IPS DF 6.9 (cell line): ENCODE results near the gene COG5.

ENCODE experiments used
- DNase-seq: peaks from one replicate; pipeline ENCODE4 v3.0.0-alpha.2; 2013; ENCODE audit warnings: low read depth, low spot score
- H3K27ac ChIP-seq: one replicate; pipeline ENCODE4 v1.5.1; 2013; ENCODE audit warnings: low read length, control low read depth
- H3K27me3 ChIP-seq: 2 replicates; pipeline ENCODE4 v1.6.1; 2013; ENCODE audit warnings: mild to moderate bottlenecking, low read length; ENCODE audit not compliant: control insufficient read depth, insufficient read depth
- H3K36me3 ChIP-seq: 2 replicates; pipeline ENCODE4 v1.6.1; 2013; ENCODE audit warnings: low read length; ENCODE audit not compliant: control insufficient read depth, insufficient read depth
- H3K4me1 ChIP-seq: 2 replicates; pipeline ENCODE4 v1.6.1; 2013; ENCODE audit warnings: low read length; ENCODE audit not compliant: control insufficient read depth, insufficient read depth
- H3K4me3 ChIP-seq: 2 replicates; pipeline ENCODE4 v1.5.1; 2013; ENCODE audit warnings: mild to moderate bottlenecking, low read length
- H3K9me3 ChIP-seq: 2 replicates; pipeline ENCODE4 v1.6.1; 2013; ENCODE audit warnings: low read length, inconsistent platforms; ENCODE audit not compliant: control insufficient read depth, insufficient read depth
- WGBS: extraction: QIAGEN DNeasy Blood & Tissue Kit; methylation state at CpG from one replicate; pipeline ENCODE4 v1.1.7; 2013; ENCODE audit warnings: mixed read lengths, missing lambda C conversion rate; ENCODE audit not compliant: insufficient read length, insufficient coverage; 5-methylcytosine and 5-hydroxymethylcytosine counted together

The COG5 gene

GRCh38 chr7:107463139-107464078 lies 100.3 kb downstream of the COG5 start:
- Histone ChIP-seq H3K27me3 (no peaks in the 10 kb centered on the region), H3K4me1 (no peaks in the 10 kb centered on the region), H3K4me3 (no peak overlapping the region), H3K9me3 (no peaks in the 10 kb centered on the region), H3K27ac (no peak overlapping the region), H3K36me3 (no peaks in the 10 kb centered on the region)
- DNase-seq, result peak; percentile 25
- WGBS, result no CpG with 5 or more reads among the region's 6 CpGs

GRCh38 chr7:107461938-107462533 lies 101.7 kb downstream of the COG5 start:
- Histone ChIP-seq H3K9me3 (no peaks in the 10 kb centered on the region), H3K27ac (no peak overlapping the region), H3K36me3 (no peaks in the 10 kb centered on the region), H3K27me3 (no peaks in the 10 kb centered on the region), H3K4me3 (no peak overlapping the region), H3K4me1 (no peaks in the 10 kb centered on the region)
- no peak for DNase-seq
- no CpG with 5 or more reads among the region's 2 CpGs for WGBS

- WGBS, result no CpG with 5 or more reads among the region's 1 CpG
- no peak overlapping the region for H3K27ac ChIP-seq
- H3K36me3 ChIP-seq, result no peaks in the 10 kb centered on the region
- no peak for DNase-seq
- no peaks in the 10 kb centered on the region for H3K9me3 ChIP-seq
- no peaks in the 10 kb centered on the region for H3K4me1 ChIP-seq
- H3K4me3 ChIP-seq, result no peak overlapping the region
- no peaks in the 10 kb centered on the region for H3K27me3 ChIP-seq
Measured at GRCh38 chr7:107453388-107453787, 110.3 kb downstream of the COG5 start.

GRCh38 chr7:107450970-107451369 lies 112.8 kb downstream of the COG5 start:
- Histone ChIP-seq H3K27me3 (no peaks in the 10 kb centered on the region), H3K4me3 (no peak overlapping the region), H3K27ac (no peak overlapping the region), H3K36me3 (no peaks in the 10 kb centered on the region), H3K9me3 (no peaks in the 10 kb centered on the region), H3K4me1 (no peaks in the 10 kb centered on the region)
- WGBS, result no CpG with 5 or more reads among the region's 1 CpG
- no peak for DNase-seq

GRCh38 chr7:107446988-107447387 lies 116.7 kb downstream of the COG5 start:
- Histone ChIP-seq H3K4me3 (no peak overlapping the region), H3K27ac (no peak overlapping the region), H3K4me1 (no peaks in the 10 kb centered on the region), H3K36me3 (no peaks in the 10 kb centered on the region), H3K9me3 (no peaks in the 10 kb centered on the region), H3K27me3 (no peaks in the 10 kb centered on the region)
- no CpG with 5 or more reads among the region's 1 CpG for WGBS
- DNase-seq, result no peak

GRCh38 chr7:107446531-107446930 lies 117.2 kb downstream of the COG5 start:
- H3K27ac ChIP-seq, result no peak overlapping the region
- H3K36me3 ChIP-seq, result no peaks in the 10 kb centered on the region
- no CpG with 5 or more reads among the region's 1 CpG for WGBS
- H3K4me1 ChIP-seq, result no peaks in the 10 kb centered on the region
- H3K9me3 ChIP-seq, result no peaks in the 10 kb centered on the region
- no peak overlapping the region for H3K4me3 ChIP-seq
- no peak for DNase-seq
- no peaks in the 10 kb centered on the region for H3K27me3 ChIP-seq

- H3K4me3 ChIP-seq, result no peak overlapping the region
- no CpG with 5 or more reads among the region's 1 CpG for WGBS
- H3K36me3 ChIP-seq, result no peaks in the 10 kb centered on the region
- no peaks in the 10 kb centered on the region for H3K27me3 ChIP-seq
- no peak for DNase-seq
- H3K9me3 ChIP-seq, result no peaks in the 10 kb centered on the region
- H3K4me1 ChIP-seq, result no peaks in the 10 kb centered on the region
- H3K27ac ChIP-seq, result no peak overlapping the region
Measured at GRCh38 chr7:107442678-107443077, 121.0 kb downstream of the COG5 start.

GRCh38 chr7:107441581-107442422 lies 121.9 kb downstream of the COG5 start:
- H3K27ac ChIP-seq, result no peak overlapping the region
- no peaks in the 10 kb centered on the region for H3K27me3 ChIP-seq
- no peak for DNase-seq
- H3K9me3 ChIP-seq, result no peaks in the 10 kb centered on the region
- no peaks in the 10 kb centered on the region for H3K4me1 ChIP-seq
- no peaks in the 10 kb centered on the region for H3K36me3 ChIP-seq
- no peak overlapping the region for H3K4me3 ChIP-seq

- no peaks in the 10 kb centered on the region for H3K27me3 ChIP-seq
- no peak overlapping the region for H3K4me3 ChIP-seq
- no peaks in the 10 kb centered on the region for H3K9me3 ChIP-seq
- no peaks in the 10 kb centered on the region for H3K4me1 ChIP-seq
- DNase-seq, result no peak
- WGBS, result 100% methylated on average over 1 of the region's 5 CpGs
- no peak overlapping the region for H3K27ac ChIP-seq
- no peaks in the 10 kb centered on the region for H3K36me3 ChIP-seq
Measured at GRCh38 chr7:107439025-107439424, 124.7 kb downstream of the COG5 start.

GRCh38 chr7:107435749-107436148 lies 128.0 kb downstream of the COG5 start:
- no CpG with 5 or more reads among the region's 1 CpG for WGBS
- Histone ChIP-seq H3K4me3 (no peak overlapping the region), H3K27me3 (no peaks in the 10 kb centered on the region), H3K4me1 (no peaks in the 10 kb centered on the region), H3K9me3 (no peaks in the 10 kb centered on the region), H3K27ac (no peak overlapping the region), H3K36me3 (no peaks in the 10 kb centered on the region)
- no peak for DNase-seq
